Retinal pigment epithelial cell (primary cell): ENCODE data around the gene ZNF385A.
A peak's percentile ranks its signal among the peaks of the same experiment; 100 is the strongest.

Source experiments
- DNase-seq: peaks from one replicate; pipeline ENCODE4 v3.0.0-alpha.2; 2010; ENCODE audit warnings: low read depth
- H3K4me3 ChIP-seq: 2 replicates; pipeline ENCODE4 v1.5.1; 2011; ENCODE audit warnings: mild to moderate bottlenecking, low read length, control low read depth, moderate library complexity
- TF ChIP-seq, protein P1 (sequence below): conservative IDR thresholded peaks from 2 replicates; pipeline ENCODE4 v1.5.1; 2011; ENCODE audit warnings: low read depth, low read length, control low read depth, inconsistent platforms

ZNF385A gene

DNA sequence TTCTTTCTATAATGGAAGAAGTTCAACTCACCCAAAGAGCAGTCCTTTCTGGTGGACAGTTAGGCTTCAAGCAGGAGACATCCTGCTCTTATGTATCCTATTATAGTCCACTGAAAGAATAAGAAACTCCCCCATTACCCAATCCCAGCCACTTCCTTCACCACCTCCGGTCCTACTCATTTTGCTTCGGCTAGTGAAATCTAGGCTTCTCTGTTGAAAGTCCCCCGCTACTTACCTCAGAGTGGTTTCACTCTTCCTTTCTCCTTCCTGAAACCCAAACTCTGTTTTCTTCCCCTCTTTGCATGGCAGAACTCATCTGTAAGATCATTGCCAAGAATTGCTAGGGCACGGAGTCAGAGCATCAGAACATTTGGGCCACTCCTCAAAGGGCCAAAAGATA is 20.1 kb downstream of the ZNF385A start, which contains the start of gene GPR84:
GPR84 (minus strand) TSS at position 74 of the 400 bp plus-strand sequence. CDS start 635 bp downstream, outside the sequence.
- no peak within 1 kb of the TSS for H3K4me3 ChIP-seq
- no peak for DNase-seq
- TF ChIP-seq, protein P1, sequence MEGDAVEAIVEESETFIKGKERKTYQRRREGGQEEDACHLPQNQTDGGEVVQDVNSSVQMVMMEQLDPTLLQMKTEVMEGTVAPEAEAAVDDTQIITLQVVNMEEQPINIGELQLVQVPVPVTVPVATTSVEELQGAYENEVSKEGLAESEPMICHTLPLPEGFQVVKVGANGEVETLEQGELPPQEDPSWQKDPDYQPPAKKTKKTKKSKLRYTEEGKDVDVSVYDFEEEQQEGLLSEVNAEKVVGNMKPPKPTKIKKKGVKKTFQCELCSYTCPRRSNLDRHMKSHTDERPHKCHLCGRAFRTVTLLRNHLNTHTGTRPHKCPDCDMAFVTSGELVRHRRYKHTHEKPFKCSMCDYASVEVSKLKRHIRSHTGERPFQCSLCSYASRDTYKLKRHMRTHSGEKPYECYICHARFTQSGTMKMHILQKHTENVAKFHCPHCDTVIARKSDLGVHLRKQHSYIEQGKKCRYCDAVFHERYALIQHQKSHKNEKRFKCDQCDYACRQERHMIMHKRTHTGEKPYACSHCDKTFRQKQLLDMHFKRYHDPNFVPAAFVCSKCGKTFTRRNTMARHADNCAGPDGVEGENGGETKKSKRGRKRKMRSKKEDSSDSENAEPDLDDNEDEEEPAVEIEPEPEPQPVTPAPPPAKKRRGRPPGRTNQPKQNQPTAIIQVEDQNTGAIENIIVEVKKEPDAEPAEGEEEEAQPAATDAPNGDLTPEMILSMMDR, result no peak

DNA sequence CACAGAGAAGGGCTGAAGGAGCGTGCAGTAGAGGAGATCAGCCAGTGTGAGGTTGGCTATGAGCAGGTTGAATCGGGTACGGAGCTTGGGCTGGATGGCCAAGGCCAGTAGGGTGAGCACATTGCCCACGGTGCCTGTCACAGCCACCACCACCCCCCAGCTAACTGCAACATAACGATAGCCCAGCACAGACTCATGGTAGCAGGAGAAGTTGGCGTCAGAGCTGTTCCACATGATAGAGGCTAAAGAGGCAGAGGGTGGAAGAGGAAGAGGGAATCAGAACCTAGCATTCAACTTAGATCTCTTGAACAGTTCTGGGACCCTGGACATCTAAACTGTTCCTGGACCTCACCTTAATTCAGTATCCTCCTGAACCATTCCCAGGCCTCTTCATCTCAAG is 20.9 kb downstream of the ZNF385A start:
- H3K4me3 ChIP-seq, result no peak overlapping the region
- TF ChIP-seq, protein P1, result no peak
- no peak for DNase-seq

DNA sequence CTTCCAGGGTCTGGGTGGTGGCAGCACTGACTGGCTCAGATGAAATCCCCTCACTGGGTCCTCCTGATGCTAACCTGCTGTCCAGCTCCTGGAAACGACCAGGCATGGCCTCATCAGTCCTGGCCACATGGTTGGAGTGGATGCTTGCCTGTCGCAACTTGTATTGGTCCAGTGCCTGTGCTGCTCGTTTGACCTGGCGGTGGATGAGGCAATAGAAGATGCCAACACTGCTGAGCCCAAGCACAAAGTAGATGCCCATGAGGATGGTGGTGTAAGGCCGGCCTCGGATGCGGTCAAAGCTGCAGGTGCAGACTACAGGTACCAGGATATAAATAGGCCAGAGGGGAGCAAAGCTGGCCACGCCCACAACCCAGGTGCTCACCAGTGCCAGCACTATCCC is 21.5 kb downstream of the ZNF385A start:
- TF ChIP-seq, protein P1, result no peak
- no peak overlapping the region for H3K4me3 ChIP-seq
- DNase-seq, result no peak

DNA sequence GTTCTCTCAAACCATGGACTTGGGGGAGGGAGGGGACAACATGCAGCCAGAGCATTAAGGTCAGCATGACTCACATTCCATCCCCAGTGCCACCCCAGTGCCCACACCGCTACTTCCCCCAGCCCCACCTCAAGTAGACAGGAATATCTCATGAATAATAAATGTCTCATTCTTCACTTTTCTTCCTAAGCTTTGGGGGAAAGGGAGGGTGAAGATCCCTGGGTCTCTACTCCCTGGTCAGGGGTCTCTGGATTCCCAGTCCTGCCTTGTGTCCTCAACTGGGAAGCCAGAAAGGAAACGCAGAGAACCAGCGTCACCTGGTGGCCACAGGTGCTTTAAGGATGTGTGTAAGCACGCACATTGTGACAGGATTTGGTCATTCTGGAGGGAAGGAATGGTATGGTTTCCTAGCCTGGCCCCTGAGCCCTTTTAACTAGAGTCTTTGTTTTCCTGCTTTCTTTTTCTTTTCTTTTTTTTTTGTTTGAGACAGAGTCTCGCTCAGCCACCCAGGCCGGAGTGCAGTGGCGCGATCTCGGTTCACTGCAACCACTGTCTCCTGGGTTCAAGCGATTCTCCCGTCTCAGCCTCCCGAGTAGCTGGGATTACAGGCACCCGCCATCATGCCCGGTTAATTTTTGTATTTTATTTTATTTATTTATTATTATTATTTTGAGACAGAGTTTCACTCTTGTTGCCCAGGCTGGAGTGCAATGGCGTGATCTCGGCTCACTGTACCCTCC is 23.6 kb downstream of the ZNF385A start:
- H3K4me3 ChIP-seq, result no peak overlapping the region
- TF ChIP-seq, protein P1, result peak; percentile 94
- DNase-seq, result no peak

DNA sequence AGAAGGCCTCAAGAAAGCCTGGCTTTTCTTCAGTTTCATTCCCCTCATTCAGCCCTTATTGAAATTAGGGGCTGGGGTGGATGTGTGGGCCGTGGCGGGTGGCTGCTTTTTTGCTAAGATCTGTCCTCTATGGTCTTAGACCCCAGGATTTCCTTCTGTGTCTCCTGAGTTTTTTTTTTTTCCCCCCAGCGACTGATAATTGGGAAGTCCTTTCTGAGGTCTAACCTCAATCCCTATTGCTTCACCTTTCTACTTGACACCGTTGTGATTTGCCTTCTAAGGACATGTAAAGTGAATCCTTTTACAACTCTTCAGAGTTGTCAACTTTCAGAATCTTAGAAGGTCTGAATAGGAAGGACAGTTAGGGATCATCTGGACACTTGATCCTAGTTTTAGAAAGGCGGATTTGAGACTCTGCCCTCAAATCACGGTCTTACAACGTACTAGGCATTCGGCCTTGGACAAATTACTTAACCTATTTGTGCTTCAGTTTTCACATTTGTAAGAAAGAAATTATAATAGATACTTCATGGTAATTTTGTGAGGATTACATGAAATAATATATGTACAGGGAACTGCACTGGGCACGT is 24.7 kb downstream of the ZNF385A start:
- DNase-seq, result no peak
- peak overlapping the region; percentile 46 for H3K4me3 ChIP-seq
- TF ChIP-seq, protein P1, result no peak

DNA sequence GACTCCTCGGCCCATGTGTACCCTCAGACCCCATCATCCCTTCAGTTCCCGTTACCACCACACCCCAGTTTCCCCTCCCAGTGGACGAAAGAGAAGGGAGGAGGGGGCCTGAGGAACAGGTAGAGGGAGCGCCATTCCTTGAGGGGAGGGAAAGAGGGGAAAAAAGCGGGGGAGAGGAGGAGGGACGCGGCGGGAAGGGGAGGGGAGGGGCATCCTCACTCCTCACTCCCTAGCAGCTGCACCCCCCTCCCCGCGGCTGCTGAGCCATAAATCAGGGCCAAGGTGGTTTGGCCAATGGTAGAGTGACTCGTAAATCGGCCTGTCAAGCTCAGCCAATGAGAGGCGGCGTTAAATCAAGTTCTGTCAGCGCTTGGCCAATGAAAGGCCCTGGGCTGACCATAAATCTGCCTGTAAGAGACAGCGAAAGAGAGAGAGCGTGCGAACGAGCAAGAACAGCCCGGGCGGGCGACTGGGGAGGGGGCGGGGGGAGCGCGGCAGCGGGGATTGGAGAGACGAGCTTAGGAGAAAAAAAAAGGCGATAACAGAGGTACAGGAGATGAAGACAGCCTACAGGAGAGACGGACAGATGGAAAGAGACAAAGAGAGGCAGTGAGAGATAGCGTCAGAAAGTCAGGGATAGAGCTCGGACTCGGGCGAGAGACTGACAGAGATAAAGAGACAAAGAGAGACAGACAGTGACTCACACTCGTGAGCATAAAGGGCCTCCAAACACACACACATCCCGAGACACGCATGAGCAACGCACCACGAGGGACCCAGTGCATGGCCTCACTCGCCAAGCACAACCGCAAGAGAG is 25.4 kb downstream of the ZNF385A start:
- DNase-seq, result peak; percentile 100
- TF ChIP-seq, protein P1, result no peak
- H3K4me3 ChIP-seq, result peak overlapping the region; percentile 73
